Fibroblast of skin of scalp (primary cell): ENCODE measurements around the gene XPO1.
"Not testable (repeated sequence)": the region's sequence is repeated elsewhere in the genome, so short reads cannot be mapped to it uniquely, and the experiment has no call there.

ENCODE experiments used
- DNase-seq: peaks from one replicate; pipeline ENCODE4 v3.0.0-alpha.2; 2013

XPO1 gene

GRCh38 chr2:61463769-61464475, 74.2 kb downstream of the XPO1 start:
- DNase-seq: no peak

DNA sequence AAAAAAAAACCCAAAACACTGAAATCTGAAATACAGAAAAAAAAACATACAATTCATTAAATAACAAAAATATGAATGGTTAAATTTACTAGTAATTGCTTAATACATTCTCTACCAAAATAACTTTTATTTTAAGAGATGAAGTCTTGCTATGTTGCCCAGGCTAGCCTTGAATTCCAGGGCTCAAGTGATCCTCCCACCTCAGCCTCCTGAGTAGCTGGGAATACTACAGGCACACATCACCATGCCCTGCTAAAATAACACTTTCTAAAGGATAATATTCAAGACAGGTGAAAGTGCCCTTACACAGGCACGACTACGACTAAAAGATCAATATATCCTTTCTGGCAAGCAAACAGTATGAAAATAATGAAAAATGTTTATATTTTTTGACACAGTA, 76.8 kb downstream of the XPO1 start:
- no peak for DNase-seq

DNA sequence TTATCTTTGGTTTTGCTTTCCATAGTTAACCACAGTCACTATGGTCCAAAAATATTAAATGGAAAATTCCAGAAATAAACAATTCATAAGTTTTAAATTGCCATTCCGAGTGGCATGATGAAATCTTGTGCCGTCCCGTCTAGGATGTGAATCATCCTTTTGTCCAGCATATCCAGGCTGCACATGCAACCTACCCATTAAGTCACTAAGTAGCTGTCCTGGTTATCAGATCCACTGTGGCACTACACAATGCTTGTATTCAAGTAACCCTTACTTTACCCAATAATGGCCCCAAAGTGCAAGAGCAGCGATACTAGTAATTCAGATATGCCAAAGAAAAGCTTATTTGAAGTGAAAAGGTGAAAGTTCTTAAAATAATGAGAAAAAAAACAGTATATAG, 78.0 kb downstream of the XPO1 start:
- peak; percentile 82 for DNase-seq

- DNase-seq: no peak
These were observed 81.3 kb downstream of the XPO1 start for GRCh38 chr2:61456746-61457420.

- no peak for DNase-seq
These were observed 81.9 kb downstream of the XPO1 start for GRCh38 chr2:61456070-61456745.

DNA sequence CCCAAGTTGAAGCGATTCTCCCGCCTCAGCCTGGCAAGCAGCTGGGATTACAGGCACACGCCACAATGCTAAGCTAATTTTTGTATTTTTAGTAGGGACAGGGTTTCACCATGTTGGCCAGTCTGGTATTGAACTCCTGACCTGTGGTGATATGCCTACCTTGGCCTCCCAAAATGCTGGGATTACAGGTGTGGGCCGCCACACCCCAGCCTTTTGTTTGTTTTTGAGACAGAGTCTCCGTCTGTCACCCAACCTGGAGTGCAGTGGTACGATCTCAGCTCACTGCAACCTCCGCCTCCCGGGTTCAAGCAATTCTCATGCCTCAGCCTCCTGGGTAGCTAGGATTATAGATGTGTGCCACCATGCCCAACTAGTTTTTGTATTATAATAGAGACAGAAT, 83.2 kb downstream of the XPO1 start:
- not testable (repeated sequence) for DNase-seq

- no peak for DNase-seq
These were observed 83.8 kb downstream of the XPO1 start for GRCh38 chr2:61454383-61454782.

GRCh38 chr2:61452392-61452791, 85.8 kb downstream of the XPO1 start:
- DNase-seq: no peak

- no peak for DNase-seq
These were observed 87.0 kb downstream of the XPO1 start for GRCh38 chr2:61451178-61451577.

GRCh38 chr2:61450144-61450543, 88.0 kb downstream of the XPO1 start:
- DNase-seq: no peak

GRCh38 chr2:61448229-61448628, 89.9 kb downstream of the XPO1 start:
- DNase-seq: no peak

DNA sequence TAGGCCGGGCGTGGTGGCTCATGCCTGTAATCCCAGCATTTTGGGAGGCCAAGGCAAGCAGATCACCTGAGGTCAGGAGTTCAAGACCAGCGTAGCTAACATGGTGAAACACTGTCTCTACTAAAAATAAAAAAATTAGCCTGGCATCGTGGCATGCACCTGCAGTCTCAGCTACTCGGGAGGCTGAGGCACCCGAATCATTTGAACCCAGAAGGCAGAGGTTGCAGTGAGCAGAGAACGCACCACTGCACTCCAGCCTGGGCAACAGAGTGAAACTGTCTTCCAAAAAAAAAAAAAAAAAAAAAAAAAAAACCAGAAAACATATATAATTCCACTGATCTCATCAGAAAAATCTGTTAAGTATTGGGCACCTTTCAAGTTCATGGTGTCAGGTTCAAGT, 91.2 kb downstream of the XPO1 start:
- not testable (repeated sequence) for DNase-seq

DNA sequence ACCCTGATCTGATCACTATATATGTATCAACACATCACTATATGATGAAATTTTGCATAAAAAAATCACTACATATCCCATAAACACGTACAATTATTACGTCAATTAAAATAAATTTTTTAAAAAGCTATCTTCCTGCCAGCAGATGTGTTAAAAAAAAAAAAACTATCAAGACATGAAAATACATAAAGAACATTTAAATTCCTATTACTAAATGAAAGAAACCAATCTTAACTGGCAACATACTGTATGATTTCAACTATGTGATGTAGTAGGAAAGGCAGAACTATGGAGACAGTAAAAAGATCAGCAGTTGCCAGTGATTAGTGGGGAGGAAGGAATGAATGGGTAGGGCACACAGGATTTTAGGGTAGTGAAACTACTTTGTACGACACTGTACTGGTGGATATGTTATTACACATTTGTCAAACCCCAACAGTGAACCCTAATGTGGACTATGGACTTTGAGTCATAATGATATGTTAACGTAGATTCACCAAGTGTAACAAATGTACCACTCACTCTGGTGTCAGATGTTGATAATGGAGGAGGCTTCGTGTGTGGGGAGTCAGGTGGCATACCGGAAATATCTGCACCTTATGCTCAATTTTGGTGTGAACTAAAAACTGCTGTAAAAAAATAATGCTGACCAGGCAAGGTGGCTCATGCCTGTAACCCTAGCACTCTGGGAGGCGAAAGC, 94.7 kb downstream of the XPO1 start:
- no peak for DNase-seq

DNA sequence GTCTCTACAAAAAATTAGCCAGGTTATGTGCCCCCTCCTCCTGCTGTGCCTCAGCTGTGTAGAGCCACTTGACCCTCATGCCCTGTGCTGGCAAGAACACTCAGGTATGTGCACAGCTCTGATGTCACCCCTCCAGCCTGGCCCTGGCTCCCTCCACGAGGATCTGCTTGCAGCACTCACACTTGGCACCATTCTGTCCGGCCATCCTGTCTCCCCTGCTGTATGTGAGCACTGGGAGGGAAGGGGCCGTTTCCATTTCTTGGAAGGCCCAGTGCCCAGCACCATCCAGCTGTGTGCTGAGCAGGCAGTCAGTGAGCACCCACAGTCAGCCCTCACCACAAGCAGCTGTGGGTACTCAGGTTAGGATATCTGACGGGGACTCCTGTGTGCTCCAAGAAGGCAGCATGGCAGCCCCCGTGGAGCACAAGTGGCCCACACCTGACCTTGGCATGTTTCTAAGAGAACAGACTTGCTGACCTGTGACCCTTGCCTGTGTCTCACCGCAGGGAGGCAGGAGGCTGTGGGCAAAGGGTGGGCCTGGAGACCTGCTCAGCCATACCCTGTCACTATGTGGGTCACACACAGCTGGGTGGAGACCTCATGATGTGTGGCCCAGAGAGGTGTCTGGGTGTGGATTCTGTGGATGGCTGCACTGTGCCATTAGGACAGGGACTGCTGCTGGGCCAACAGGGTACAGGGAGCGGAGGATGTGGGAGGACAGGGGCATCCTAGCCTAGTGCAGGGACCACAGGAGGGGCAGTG, 98.7 kb downstream of the XPO1 start:
- DNase-seq: no peak

DNA sequence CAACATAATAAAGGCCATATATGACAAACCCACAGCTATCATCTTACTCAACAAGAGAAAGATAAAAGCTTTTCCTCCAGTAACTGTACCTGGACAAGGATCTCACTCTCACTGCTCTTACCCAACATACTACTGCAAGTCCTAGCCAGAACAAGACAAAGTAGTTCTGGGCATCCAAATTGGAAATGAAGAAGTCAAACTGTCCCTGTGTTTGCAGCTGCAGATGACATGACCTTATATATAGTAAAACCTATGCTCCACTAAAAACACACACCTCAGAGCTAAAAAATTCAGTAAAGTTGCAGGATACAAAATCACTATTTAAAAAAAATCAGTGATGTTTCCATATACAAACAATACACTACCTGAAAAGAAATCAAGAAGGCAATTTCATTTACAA, 99.5 kb downstream of the XPO1 start:
- no peak for DNase-seq

DNA sequence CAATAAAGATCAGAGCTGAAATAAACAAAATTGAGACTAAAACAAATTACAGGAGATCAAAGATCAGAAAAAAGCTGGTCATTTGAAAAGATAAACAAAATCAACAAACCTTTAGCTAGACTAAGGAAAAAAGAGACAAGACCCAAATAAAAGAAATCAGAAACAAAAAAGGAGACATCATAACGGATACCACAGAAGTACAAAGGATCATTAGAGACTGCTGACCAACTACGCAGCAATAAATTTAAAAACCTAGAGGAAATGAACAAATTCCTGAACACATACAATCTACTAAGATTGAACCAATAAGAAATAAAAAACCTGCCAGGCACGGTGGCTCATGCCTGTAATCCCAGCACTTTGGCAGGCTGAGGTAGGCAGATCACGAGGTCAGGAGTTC, 101.0 kb downstream of the XPO1 start:
- no peak for DNase-seq

DNA sequence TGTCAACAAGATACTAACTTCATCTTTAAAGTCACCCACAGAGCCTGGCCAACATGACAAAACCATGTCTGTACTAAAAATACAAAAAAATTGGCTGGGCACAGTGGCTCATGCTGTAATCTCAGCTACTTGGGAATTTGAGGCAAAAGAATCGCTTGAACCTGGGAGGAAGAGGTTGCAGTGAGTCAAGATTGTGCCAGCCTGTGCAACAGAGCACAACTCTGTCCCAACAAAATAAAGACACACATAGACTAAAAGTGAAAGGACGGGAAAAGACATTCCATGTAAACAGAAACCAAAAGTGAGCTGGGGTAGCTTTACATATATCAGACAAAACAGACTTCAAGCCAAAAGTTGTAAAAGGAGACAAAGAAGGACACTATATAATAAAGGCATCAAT, 102.1 kb downstream of the XPO1 start:
- DNase-seq: no peak

- no peak for DNase-seq
These were observed 102.9 kb downstream of the XPO1 start for GRCh38 chr2:61435291-61435690.

- DNase-seq: no peak
These were observed 103.8 kb downstream of the XPO1 start for GRCh38 chr2:61434314-61434713.

DNA sequence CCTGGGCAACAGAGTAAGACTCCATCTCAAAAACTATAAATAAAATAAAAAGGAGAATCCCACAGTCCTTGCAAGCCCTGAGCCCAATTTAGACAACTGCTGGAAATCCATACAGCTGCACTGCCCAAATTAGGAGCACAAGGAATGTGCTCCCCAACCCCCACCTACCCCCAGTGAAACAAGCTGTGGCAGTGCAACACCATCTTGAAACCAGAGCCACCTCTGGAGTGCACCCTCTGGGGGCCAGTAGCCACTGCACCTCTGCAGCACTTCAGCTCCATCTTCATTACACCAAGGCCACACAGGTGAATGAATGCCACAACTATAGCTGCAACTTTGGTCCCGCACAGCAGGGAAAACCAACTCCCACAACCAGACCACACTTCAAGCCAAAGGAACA, 104.5 kb downstream of the XPO1 start:
- DNase-seq: peak; percentile 12

DNA sequence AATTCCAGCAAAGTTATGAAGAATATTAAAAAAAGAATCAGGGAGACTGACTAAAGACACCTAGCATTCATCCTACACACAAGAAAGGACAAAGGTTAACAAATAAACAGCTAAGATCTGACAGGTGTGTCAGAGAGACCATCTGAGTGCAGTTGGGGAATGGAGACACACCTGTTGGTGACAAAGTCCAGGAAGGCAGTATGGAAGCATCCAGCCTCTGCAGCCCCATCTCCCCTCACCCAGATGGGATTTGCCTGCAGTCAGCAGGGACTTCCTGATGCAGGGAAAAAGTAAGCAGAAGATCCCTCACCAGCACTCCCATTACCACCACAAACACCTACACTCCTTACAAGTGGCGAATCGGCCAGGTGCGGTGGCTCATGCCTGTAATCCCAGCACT, 105.2 kb downstream of the XPO1 start:
- no peak for DNase-seq

DNA sequence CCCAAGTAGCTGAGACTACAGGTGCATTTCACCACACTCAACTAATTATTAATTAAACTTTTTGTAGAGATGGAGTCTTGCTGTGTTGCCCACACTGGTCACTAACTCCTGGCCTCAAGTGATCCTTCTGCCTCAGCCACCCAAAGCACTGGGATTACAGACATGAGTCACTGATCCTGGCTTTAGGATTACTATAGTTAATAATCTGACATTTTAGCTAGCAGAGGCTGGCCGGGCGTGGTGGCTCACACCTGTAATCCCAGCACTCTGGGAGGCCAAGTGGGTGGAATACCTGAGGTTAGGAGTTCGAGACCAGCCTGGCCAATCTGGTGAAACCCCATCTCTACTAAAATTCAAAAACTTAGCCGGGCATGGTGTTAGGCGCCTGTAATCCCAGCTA, 106.8 kb downstream of the XPO1 start:
- no peak for DNase-seq
